Tibial nerve (tissue), 4 donors: ENCODE data around the gene TC2N. TPM values are rescaled to one million over a fixed set of nuclear protein-coding genes. Genes with fewer than 3 reads are reported as not detected.
"Not testable (repeated sequence)": the region's sequence is repeated elsewhere in the genome, so short reads cannot be mapped to it uniquely, and the experiment has no call there.

Experiments used
- DNase-seq, 2 donors: peaks; one replicate each; pipeline ENCODE4 v3.0.0-alpha.2; 2019; ENCODE audit warnings: low spot score in 2 of 2
- H3K27ac ChIP-seq, 4 donors: fragments of 200-600 bp; sonication (generic) in 3 of 4; one replicate each; pipeline ENCODE4 v1.5.1; 2017 to 2019; ENCODE audit warnings: mild to moderate bottlenecking in 1 of 4
- H3K27me3 ChIP-seq, 2 donors: fragments of 200-600 bp; sonication (generic) in 1 of 2; one replicate each; pipeline versions ENCODE4 v1.5.1 to v1.6.0; 2017 to 2019
- H3K36me3 ChIP-seq, 3 donors: fragments of 200-600 bp; sonication (generic); one replicate each; pipeline ENCODE4 v1.5.1; 2018 to 2019
- H3K4me1 ChIP-seq, 4 donors: fragments of 200-600 bp; sonication (generic) in 3 of 4; one replicate each; pipeline ENCODE4 v1.5.1; 2017 to 2019
- H3K4me3 ChIP-seq, 4 donors: fragments of 200-600 bp; sonication (generic) in 3 of 4; one replicate each; pipeline ENCODE4 v1.5.1; 2017 to 2019; ENCODE audit warnings: mild to moderate bottlenecking in 1 of 4, moderate library complexity in 1 of 4
- H3K9me3 ChIP-seq, 4 donors: fragments of 200-600 bp; sonication (generic) in 3 of 4; one replicate each; pipeline ENCODE4 v1.5.1; 2017 to 2019
- EP300 ChIP-seq, 2 donors: sonication (generic); formaldehyde crosslinking; IDR thresholded peaks; one replicate each; pipeline ENCODE4 v1.6.1; 2017; ENCODE audit warnings: antibody characterized with exemption in 2 of 2, mild to moderate bottlenecking in 1 of 2
- POLR2A ChIP-seq, 2 donors: fragments of 450-650 bp; IDR thresholded peaks; one replicate each; pipeline ENCODE4 v1.6.1; 2017; ENCODE audit warnings: antibody characterized with exemption in 2 of 2, mild to moderate bottlenecking in 2 of 2, moderate library complexity in 2 of 2
- WGBS, 2 donors: methylation state at CpG; one replicate each; pipeline ENCODE4 v1.1.5; 2018; 5-methylcytosine and 5-hydroxymethylcytosine counted together
- total RNA-seq, 4 donors: library from RNA; depleted of rRNA; stranded (reverse); fragments of >200 nt; gene quantifications; one replicate each; pipeline ENCODE4 v1.1.0, GENCODE V29; 2016
- TF ChIP-seq, protein P1 (sequence below), 5 experiments: fragments of 200-600 bp in 3 of 5; fragments of 450-650 bp in 2 of 5; sonication (generic) in 3 of 5; IDR thresholded peaks; one replicate each; pipeline ENCODE4 v1.5.1; 2016 to 2019; ENCODE audit warnings: antibody characterized with exemption in 5 of 5, mild to moderate bottlenecking in 3 of 5, moderate library complexity in 2 of 5

The TC2N gene
- total RNA-seq, 4 donors from 2014 or later: 23.4 to 35.2 (median 25.7) TPM

DNA sequence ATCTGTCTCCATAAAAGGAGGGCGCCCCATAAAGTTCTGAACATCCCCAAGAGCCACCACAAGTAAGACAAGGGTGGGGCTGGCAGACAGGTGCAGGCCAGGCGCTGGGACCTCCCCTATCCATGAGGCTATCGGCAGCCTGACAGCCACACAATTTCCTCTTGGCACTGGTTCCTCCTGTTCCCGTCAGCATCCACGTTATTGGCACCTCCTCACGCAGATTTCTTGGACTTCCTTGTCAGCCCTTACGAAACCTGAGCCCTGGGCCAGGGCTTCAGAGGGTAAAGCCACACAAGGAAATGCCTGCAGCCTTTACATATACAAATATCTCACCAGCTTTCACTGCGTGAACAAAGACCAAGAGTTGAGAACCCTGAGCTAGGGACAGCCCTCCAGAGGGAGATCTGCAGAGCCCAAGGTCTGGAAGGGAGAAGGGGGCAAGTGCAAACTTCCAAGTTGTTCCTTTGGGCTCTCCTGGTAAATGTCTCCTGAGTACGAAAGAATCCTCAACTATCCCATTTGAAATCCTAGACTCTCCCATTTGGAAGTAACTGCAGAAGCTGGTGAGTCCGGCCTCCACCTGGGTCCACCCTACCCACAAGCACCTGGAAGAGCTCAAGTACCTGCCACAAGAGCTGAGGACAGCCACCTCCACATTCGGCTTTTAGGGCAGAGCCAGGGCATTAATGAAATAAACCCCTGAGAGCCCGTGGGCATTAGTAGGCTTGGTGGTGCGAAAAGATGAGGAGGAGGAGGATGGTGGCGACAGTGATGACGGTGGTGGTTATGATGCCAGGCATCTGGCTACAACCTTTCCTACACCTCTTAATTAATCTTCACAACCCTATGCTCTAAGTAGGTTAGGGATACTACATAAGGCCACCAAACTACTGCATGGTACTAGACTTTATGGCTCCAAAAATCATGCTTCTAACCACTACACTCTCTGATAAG lies 5.5 kb upstream of the TC2N start:
- 84 to 92% methylated on average over 15 of the region's 15 CpGs for WGBS, 2 donors
- H3K36me3 ChIP-seq: peaks cover 0 to 83% (median 0%) of the 10 kb centered on the region in 3 donors

DNA sequence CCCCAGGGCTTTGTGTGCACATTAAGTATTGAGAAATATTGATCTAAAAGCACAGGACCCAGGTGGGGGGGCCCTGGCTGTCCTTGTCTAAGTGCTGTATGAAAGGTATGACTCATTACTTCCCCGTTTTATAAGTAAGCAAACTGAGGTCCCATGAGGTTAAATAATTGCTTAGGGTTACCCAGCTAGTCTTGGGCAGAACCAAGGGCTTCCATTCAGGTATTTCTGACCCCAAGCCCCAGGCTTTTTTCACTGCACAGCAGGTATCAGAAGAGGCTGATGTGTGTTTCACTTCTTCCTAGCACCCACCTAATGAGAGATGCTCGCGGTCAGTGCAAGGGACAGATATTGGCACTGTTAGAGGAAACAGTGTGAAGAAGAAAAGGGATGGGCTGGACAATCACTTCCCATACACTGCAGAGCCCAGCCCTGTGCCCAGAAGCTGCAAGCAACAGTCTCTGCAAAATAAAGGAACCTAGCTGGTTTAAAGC lies 4.7 kb upstream of the TC2N start:
- no peak overlapping the region for H3K4me3 ChIP-seq
- DNase-seq: peak in 1 of 2 donors; percentile 37
- TF ChIP-seq EP300 (IDR thresholded peaks at IDR 0.05) (peak in 1 of 2 donors; percentile 5), POLR2A (IDR thresholded peaks at IDR 0.05) (no peak)
- TF ChIP-seq, protein P1, sequence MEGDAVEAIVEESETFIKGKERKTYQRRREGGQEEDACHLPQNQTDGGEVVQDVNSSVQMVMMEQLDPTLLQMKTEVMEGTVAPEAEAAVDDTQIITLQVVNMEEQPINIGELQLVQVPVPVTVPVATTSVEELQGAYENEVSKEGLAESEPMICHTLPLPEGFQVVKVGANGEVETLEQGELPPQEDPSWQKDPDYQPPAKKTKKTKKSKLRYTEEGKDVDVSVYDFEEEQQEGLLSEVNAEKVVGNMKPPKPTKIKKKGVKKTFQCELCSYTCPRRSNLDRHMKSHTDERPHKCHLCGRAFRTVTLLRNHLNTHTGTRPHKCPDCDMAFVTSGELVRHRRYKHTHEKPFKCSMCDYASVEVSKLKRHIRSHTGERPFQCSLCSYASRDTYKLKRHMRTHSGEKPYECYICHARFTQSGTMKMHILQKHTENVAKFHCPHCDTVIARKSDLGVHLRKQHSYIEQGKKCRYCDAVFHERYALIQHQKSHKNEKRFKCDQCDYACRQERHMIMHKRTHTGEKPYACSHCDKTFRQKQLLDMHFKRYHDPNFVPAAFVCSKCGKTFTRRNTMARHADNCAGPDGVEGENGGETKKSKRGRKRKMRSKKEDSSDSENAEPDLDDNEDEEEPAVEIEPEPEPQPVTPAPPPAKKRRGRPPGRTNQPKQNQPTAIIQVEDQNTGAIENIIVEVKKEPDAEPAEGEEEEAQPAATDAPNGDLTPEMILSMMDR (IDR thresholded peaks at IDR 0.05): no peak
- peaks cover 0 to 28% (median 12%) of the 10 kb centered on the region in 4 donors for H3K4me1 ChIP-seq
- peaks cover 0 to 14% (median 0%) of the 10 kb centered on the region in 4 donors for H3K9me3 ChIP-seq
- no peaks in the 10 kb centered on the region for H3K27me3 ChIP-seq
- peak overlapping the region in 3 of 4 donors; percentile 43 to 74 (median 68) for H3K27ac ChIP-seq
- peaks cover 0 to 83% (median 0%) of the 10 kb centered on the region in 3 donors for H3K36me3 ChIP-seq
- 58 to 81% methylated on average over 3 of the region's 3 CpGs for WGBS, 2 donors

More for the DNA sequence above, 5.5 kb upstream of the TC2N start:
- TF ChIP-seq, protein P1 (IDR thresholded peaks at IDR 0.05): no peak
- peak in 1 of 2 donors; percentile 90 for TF ChIP-seq EP300 (IDR thresholded peaks at IDR 0.05)
- H3K27me3 ChIP-seq: no peaks in the 10 kb centered on the region
- peaks cover 0 to 28% (median 12%) of the 10 kb centered on the region in 4 donors for H3K4me1 ChIP-seq
- peaks cover 0 to 11% (median 0%) of the 10 kb centered on the region in 4 donors for H3K9me3 ChIP-seq
- peak overlapping the region in 3 of 4 donors; percentile 43 to 74 (median 68) for H3K27ac ChIP-seq
- DNase-seq: peak; percentile 62 to 77
- H3K4me3 ChIP-seq: no peak overlapping the region

DNA sequence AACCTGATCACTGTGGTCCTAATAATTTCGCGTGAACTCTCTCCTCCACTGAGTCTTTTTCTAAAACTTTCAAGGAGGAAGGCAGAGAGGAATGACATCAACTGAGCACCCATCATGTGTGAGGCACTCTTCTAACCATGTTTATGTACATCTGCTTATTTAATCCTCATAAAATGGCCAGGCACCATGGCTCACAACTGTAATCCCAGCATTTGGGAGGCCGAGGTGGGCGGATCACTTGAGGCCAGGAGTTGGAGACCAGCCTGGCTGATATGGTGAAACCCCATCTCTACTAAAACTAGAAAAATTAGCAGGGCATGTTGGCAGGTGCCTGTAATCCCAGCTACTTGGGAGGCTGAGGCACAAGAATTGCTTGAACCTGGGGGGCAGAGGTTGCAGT lies 4.1 kb upstream of the TC2N start:
- H3K36me3 ChIP-seq: peaks cover 0 to 76% (median 0%) of the 10 kb centered on the region in 3 donors
- not testable (repeated sequence) for H3K4me3 ChIP-seq, DNase-seq, H3K27me3 ChIP-seq
- H3K9me3 ChIP-seq: peaks cover 0 to 14% (median 0%) of the 10 kb centered on the region in 4 donors
- H3K27ac ChIP-seq: peak overlapping the region in 2 of 4 donors; percentile 68 to 74
- H3K4me1 ChIP-seq: peaks cover 0 to 28% (median 12%) of the 10 kb centered on the region in 4 donors
- WGBS, 2 donors: 67 to 96% methylated on average over 4 of the region's 4 CpGs

DNA sequence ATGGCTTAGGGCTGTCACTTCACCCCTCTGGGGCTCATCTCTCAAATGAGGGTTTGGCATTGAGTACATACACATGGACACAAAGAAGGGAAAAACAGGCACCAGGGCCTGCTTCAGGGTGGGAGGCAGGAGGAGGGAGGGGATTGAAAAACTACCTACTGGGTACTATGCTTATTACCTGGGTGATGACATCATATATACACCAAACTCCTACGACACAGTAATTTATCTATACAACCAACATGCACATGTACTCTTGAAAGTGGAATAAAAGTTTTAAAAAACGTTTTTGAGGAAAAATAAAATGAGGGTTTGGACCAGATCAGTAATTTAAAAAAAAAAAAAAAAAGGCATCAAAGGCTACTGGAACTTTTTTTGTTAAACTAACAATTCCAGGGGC lies 3.6 kb upstream of the TC2N start:
- DNase-seq: no peak
- peaks cover 0 to 14% (median 0%) of the 10 kb centered on the region in 4 donors for H3K9me3 ChIP-seq

DNA sequence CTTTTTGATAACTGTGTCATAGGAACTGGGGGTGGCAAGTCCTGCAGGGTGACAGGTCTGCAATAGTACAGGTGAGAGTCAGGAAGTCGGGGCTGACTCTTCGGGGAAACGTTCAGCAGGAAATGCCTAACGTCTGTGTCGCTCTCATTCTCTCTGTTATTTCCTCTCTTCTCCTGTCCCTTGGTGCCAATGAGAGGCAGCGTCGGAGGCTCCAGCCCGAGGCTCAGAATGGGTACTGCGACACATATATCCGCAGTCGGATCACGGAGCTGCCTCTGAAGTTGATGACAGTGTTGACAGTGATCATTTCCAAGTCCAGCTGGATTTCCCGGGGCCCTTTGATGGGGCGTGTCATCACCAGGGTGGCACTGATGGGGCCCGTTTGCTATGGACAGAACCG lies 2.7 kb upstream of the TC2N start:
- Histone ChIP-seq H3K4me1 (peaks cover 0 to 29% (median 17%) of the 10 kb centered on the region in 4 donors), H3K27ac (peak overlapping the region in 1 of 4 donors; percentile 74)

More for the DNA sequence above, 3.6 kb upstream of the TC2N start:
- Histone ChIP-seq H3K36me3 (peaks cover 0 to 71% (median 0%) of the 10 kb centered on the region in 3 donors), H3K4me3 (no peak overlapping the region), H3K27ac (peak overlapping the region in 1 of 4 donors; percentile 74), H3K27me3 (no peaks in the 10 kb centered on the region), H3K4me1 (peaks cover 0 to 28% (median 16%) of the 10 kb centered on the region in 4 donors)
- TF ChIP-seq, protein P1 (IDR thresholded peaks at IDR 0.05): no peak
- TF ChIP-seq EP300 (IDR thresholded peaks at IDR 0.05) (no peak), POLR2A (IDR thresholded peaks at IDR 0.05) (no peak)
- WGBS, 2 donors: 63 to 75% methylated on average over 2 of the region's 2 CpGs

More for the DNA sequence above, 2.7 kb upstream of the TC2N start:
- TF ChIP-seq EP300 (IDR thresholded peaks at IDR 0.05) (no peak), POLR2A (IDR thresholded peaks at IDR 0.05) (no peak)
- TF ChIP-seq, protein P1 (IDR thresholded peaks at IDR 0.05): no peak
- 77 to 78% methylated on average over 16 of the region's 16 CpGs for WGBS, 2 donors
- Histone ChIP-seq H3K4me3 (no peak overlapping the region), H3K27me3 (no peaks in the 10 kb centered on the region), H3K9me3 (peaks cover 0 to 14% (median 0%) of the 10 kb centered on the region in 4 donors), H3K36me3 (peaks cover 0 to 64% (median 0%) of the 10 kb centered on the region in 3 donors)
- DNase-seq: no peak
